Nephron progenitor cell (in vitro differentiated cells): Measurements from ENCODE around the gene SPATS2L.
"Not testable (repeated sequence)": the region's sequence is repeated elsewhere in the genome, so short reads cannot be mapped to it uniquely, and the experiment has no call there.

Source experiments
- DNase-seq: peaks from one replicate; pipeline ENCODE4 v3.0.0; 2021
- H3K27ac Mint-ChIP-seq: 2 replicates; pipeline ENCODE4 v1.8.0; 2021; ENCODE audit warnings: mild to moderate bottlenecking, moderate library complexity, mixed read lengths
- H3K27me3 Mint-ChIP-seq: 2 replicates; pipeline ENCODE4 v1.8.0; 2021; ENCODE audit warnings: mild to moderate bottlenecking, low read depth, mixed read lengths; ENCODE audit not compliant: poor library complexity
- H3K36me3 Mint-ChIP-seq: 2 replicates; pipeline ENCODE4 v1.8.0; 2021; ENCODE audit warnings: low read depth, mixed read lengths
- H3K4me1 Mint-ChIP-seq: 2 replicates; pipeline ENCODE4 v1.8.0; 2021; ENCODE audit warnings: mixed read lengths
- H3K4me3 Mint-ChIP-seq: 2 replicates; pipeline ENCODE4 v1.8.0; 2021; ENCODE audit warnings: mild to moderate bottlenecking, moderate library complexity, mixed read lengths
- H3K9me3 Mint-ChIP-seq: 2 replicates; pipeline ENCODE4 v1.8.0; 2021; ENCODE audit warnings: mild to moderate bottlenecking, moderate library complexity, mixed read lengths
- TF ChIP-seq, protein P1 (sequence below): fragments of 200-600 bp; sonication (generic); IDR thresholded peaks from 2 replicates; pipeline ENCODE4 v1.5.0; 2021; ENCODE audit warnings: antibody characterized with exemption

Gene SPATS2L

GRCh38 chr2:200342654-200343053, 36.2 kb downstream of the SPATS2L start:
- peaks cover 23% of the 10 kb centered on the region for H3K36me3 Mint-ChIP-seq
- H3K27ac Mint-ChIP-seq, result no peak overlapping the region
- DNase-seq, result no peak
- peaks cover 8% of the 10 kb centered on the region for H3K4me1 Mint-ChIP-seq
- H3K4me3 Mint-ChIP-seq, result no peak overlapping the region
- H3K9me3 Mint-ChIP-seq, result peaks cover 21% of the 10 kb centered on the region
- TF ChIP-seq, protein P1, sequence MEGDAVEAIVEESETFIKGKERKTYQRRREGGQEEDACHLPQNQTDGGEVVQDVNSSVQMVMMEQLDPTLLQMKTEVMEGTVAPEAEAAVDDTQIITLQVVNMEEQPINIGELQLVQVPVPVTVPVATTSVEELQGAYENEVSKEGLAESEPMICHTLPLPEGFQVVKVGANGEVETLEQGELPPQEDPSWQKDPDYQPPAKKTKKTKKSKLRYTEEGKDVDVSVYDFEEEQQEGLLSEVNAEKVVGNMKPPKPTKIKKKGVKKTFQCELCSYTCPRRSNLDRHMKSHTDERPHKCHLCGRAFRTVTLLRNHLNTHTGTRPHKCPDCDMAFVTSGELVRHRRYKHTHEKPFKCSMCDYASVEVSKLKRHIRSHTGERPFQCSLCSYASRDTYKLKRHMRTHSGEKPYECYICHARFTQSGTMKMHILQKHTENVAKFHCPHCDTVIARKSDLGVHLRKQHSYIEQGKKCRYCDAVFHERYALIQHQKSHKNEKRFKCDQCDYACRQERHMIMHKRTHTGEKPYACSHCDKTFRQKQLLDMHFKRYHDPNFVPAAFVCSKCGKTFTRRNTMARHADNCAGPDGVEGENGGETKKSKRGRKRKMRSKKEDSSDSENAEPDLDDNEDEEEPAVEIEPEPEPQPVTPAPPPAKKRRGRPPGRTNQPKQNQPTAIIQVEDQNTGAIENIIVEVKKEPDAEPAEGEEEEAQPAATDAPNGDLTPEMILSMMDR, result no peak
- H3K27me3 Mint-ChIP-seq, result no peaks in the 10 kb centered on the region

DNA sequence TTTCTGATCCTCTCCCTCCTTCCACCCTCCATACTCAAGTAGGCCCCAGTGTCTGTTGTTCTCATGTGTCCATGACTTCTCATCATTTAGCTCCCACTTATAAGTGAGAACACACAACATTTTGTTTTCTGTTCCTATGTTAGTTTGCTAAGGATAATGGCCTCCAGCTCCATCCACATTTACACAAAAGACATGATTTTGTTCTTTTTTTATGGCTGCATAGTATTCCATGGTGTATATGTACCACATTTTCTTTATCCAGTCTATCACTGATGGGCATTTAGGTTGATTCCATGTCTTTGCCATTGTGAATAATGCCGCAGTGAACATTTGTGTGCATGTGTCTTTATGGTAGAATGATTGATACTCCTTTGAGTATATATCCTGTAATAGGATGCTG, 37.7 kb downstream of the SPATS2L start:
- H3K4me1 Mint-ChIP-seq, H3K27me3 Mint-ChIP-seq: not testable (repeated sequence)

GRCh38 chr2:200345975-200346374, 39.5 kb downstream of the SPATS2L start:
- Mint-ChIP-seq H3K4me1 (peaks cover 3% of the 10 kb centered on the region), H3K27ac (no peak overlapping the region), H3K36me3 (peaks cover 27% of the 10 kb centered on the region), H3K4me3 (no peak overlapping the region), H3K27me3 (no peaks in the 10 kb centered on the region), H3K9me3 (peaks cover 21% of the 10 kb centered on the region)
- no peak for DNase-seq
- TF ChIP-seq, protein P1, result no peak

More for the DNA sequence above, 37.7 kb downstream of the SPATS2L start:
- peaks cover 21% of the 10 kb centered on the region for H3K9me3 Mint-ChIP-seq
- not testable (repeated sequence) for DNase-seq, H3K27ac Mint-ChIP-seq, H3K4me3 Mint-ChIP-seq
- H3K36me3 Mint-ChIP-seq, result peaks cover 23% of the 10 kb centered on the region

- Mint-ChIP-seq H3K9me3 (peaks cover 21% of the 10 kb centered on the region), H3K4me1 (peaks cover 16% of the 10 kb centered on the region), H3K36me3 (peaks cover 23% of the 10 kb centered on the region), H3K27ac (peak overlapping the region; percentile 7), H3K27me3 (no peaks in the 10 kb centered on the region), H3K4me3 (no peak overlapping the region)
- TF ChIP-seq, protein P1, result no peak
- no peak for DNase-seq
These were observed 40.8 kb downstream of the SPATS2L start for GRCh38 chr2:200347301-200347700.

GRCh38 chr2:200348897-200349563, 42.5 kb downstream of the SPATS2L start:
- peak overlapping the region; percentile 55 for H3K27ac Mint-ChIP-seq
- no peaks in the 10 kb centered on the region for H3K27me3 Mint-ChIP-seq
- no peak overlapping the region for H3K4me3 Mint-ChIP-seq
- H3K36me3 Mint-ChIP-seq, result peaks cover 24% of the 10 kb centered on the region
- TF ChIP-seq, protein P1, result no peak
- no peak for DNase-seq
- peaks cover 30% of the 10 kb centered on the region for H3K4me1 Mint-ChIP-seq
- H3K9me3 Mint-ChIP-seq, result peaks cover 16% of the 10 kb centered on the region

- Mint-ChIP-seq H3K27me3 (no peaks in the 10 kb centered on the region), H3K36me3 (peaks cover 15% of the 10 kb centered on the region), H3K27ac (no peak overlapping the region), H3K4me3 (no peak overlapping the region), H3K9me3 (peaks cover 7% of the 10 kb centered on the region), H3K4me1 (peaks cover 32% of the 10 kb centered on the region)
- TF ChIP-seq, protein P1, result no peak
- DNase-seq, result no peak
These were observed 43.4 kb downstream of the SPATS2L start for GRCh38 chr2:200349868-200350267.
